Peyer's patch (tissue), 4 donors: Measurements from ENCODE around the gene GRID2. TPM values are rescaled to one million over a fixed set of nuclear protein-coding genes. Genes with fewer than 3 reads are reported as not detected.

Source experiments
- DNase-seq, 3 donors: peaks; one replicate each; pipeline ENCODE4 v3.0.0-alpha.2; 2017 to 2019
- H3K27ac ChIP-seq, 4 donors: fragments of 200-600 bp; sonication (generic); one replicate each; pipeline ENCODE4 v1.5.1; 2016 to 2019
- H3K27me3 ChIP-seq, 2 donors: fragments of 200-600 bp; sonication (generic); one replicate each; pipeline ENCODE4 v1.5.1; 2019
- H3K36me3 ChIP-seq, 3 donors: fragments of 200-600 bp; sonication (generic); one replicate each; pipeline ENCODE4 v1.5.1; 2016 to 2019
- H3K4me1 ChIP-seq, 4 donors: fragments of 200-600 bp; sonication (generic); one replicate each; pipeline ENCODE4 v1.5.1; 2016 to 2019
- H3K4me3 ChIP-seq, 4 donors: fragments of 200-600 bp; sonication (generic); 1 replicate in 3 of 4; 2 replicates in 1 of 4; pipeline ENCODE4 v1.5.1; 2016 to 2019; ENCODE audit warnings: mild to moderate bottlenecking in 1 of 4
- H3K9me3 ChIP-seq, 4 donors: fragments of 200-600 bp; sonication (generic); one replicate each; pipeline ENCODE4 v1.5.1; 2016 to 2019; ENCODE audit warnings: mild to moderate bottlenecking in 1 of 4
- POLR2A ChIP-seq, 2 donors: fragments of 450-650 bp; IDR thresholded peaks; one replicate each; pipeline ENCODE4 v1.5.1; 2017; ENCODE audit warnings: antibody characterized with exemption in 2 of 2, mild to moderate bottlenecking in 2 of 2, moderate library complexity in 2 of 2
- total RNA-seq, 4 donors: library from RNA; depleted of rRNA; stranded (reverse); fragments of >200 nt; gene quantifications; one replicate each; pipeline ENCODE4 v1.1.0, GENCODE V29; 2016
- TF ChIP-seq, protein P1 (sequence below), 6 experiments: fragments of 450-650 bp in 4 of 6; fragments of 200-600 bp in 2 of 6; sonication (generic) in 1 of 6; IDR thresholded peaks; one replicate each; pipeline ENCODE4 v1.5.1; 2017 to 2019; ENCODE audit warnings: antibody characterized with exemption in 6 of 6, mild to moderate bottlenecking in 3 of 6, moderate library complexity in 1 of 6

GRID2 gene
- total RNA-seq, 4 donors from 2014 or later, result 0.54 TPM; not detected in 3

DNA sequence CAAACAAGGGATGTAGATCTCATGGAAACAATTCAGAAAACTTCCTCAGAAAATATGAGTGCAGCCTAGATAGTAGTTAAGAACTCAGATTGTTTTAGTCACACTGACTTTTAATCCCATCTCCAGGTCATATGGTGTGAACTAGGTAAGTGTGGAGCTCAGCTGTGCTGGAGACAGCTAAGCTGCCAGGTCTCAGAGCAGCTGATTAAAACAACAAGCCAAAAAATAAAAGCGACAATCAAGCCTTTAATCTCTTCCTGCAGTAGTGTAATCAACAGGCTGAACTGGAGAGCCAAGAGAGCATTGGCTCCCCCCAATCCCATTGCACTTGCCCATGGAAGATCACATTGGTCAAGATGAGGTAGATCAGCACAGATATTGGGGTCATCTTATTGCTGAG, 1426.5 kb downstream of the GRID2 start:
- TF ChIP-seq, protein P1, sequence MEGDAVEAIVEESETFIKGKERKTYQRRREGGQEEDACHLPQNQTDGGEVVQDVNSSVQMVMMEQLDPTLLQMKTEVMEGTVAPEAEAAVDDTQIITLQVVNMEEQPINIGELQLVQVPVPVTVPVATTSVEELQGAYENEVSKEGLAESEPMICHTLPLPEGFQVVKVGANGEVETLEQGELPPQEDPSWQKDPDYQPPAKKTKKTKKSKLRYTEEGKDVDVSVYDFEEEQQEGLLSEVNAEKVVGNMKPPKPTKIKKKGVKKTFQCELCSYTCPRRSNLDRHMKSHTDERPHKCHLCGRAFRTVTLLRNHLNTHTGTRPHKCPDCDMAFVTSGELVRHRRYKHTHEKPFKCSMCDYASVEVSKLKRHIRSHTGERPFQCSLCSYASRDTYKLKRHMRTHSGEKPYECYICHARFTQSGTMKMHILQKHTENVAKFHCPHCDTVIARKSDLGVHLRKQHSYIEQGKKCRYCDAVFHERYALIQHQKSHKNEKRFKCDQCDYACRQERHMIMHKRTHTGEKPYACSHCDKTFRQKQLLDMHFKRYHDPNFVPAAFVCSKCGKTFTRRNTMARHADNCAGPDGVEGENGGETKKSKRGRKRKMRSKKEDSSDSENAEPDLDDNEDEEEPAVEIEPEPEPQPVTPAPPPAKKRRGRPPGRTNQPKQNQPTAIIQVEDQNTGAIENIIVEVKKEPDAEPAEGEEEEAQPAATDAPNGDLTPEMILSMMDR (IDR thresholded peaks at IDR 0.05), result no peak
- no peak for TF ChIP-seq POLR2A (IDR thresholded peaks at IDR 0.05)
- no peaks in the 10 kb centered on the region for H3K36me3 ChIP-seq

DNA sequence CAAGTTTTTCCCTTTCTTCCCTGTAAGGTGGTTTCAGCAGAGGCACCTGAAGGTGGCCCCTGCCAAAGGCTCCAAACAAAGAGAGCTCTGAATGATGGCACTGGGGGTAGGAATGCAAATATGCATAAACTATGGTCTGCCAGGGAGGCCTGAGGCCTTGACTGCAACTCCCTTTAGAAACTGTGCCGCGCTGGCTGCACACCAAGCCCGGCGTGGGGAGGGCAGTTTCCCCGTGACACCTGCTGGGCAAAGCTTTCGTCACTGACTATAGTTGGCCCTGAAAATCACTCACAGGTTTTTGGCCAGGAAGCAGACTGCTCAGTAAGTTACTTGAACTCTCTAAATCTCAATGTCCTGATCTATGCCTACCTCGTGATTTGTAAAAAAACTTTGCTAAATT, 1427.0 kb downstream of the GRID2 start:
- Histone ChIP-seq H3K4me3 (no peak overlapping the region), H3K36me3 (no peaks in the 10 kb centered on the region), H3K27ac (no peak overlapping the region), H3K9me3 (no peaks in the 10 kb centered on the region), H3K4me1 (no peaks in the 10 kb centered on the region), H3K27me3 (no peaks in the 10 kb centered on the region)
- TF ChIP-seq POLR2A (IDR thresholded peaks at IDR 0.05), result no peak
- TF ChIP-seq, protein P1 (IDR thresholded peaks at IDR 0.05), result no peak
- no peak for DNase-seq

More for the DNA sequence above, 1426.5 kb downstream of the GRID2 start:
- no peak overlapping the region for H3K4me3 ChIP-seq
- no peaks in the 10 kb centered on the region for H3K27me3 ChIP-seq
- H3K9me3 ChIP-seq, result no peaks in the 10 kb centered on the region
- no peaks in the 10 kb centered on the region for H3K4me1 ChIP-seq
- no peak for DNase-seq
- H3K27ac ChIP-seq, result no peak overlapping the region

DNA sequence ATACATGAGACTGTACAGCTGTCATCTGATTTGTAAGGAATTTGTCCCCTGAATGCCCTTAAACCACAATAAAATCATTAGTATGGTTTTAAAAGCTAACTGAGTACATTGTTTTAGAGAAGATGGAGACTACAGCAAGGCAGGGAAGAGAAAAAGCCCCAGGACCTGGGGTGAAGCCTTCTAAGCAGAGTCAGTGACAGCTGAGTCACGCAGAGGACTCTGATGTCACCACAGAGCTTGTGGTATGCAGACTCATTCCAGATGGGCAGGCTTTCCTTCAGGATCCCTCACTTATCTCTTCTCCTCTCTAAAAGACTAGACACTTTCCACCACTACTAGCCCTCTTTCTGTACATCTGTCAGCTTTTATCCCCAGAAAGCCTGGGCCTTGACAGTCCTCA, 1427.7 kb downstream of the GRID2 start:
- Histone ChIP-seq H3K9me3 (no peaks in the 10 kb centered on the region), H3K4me1 (no peaks in the 10 kb centered on the region), H3K27me3 (no peaks in the 10 kb centered on the region), H3K36me3 (no peaks in the 10 kb centered on the region), H3K27ac (no peak overlapping the region), H3K4me3 (no peak overlapping the region)
- DNase-seq, result peak in 1 of 3 donors; percentile 78
- TF ChIP-seq, protein P1 (IDR thresholded peaks at IDR 0.05), result no peak
- no peak for TF ChIP-seq POLR2A (IDR thresholded peaks at IDR 0.05)

DNA sequence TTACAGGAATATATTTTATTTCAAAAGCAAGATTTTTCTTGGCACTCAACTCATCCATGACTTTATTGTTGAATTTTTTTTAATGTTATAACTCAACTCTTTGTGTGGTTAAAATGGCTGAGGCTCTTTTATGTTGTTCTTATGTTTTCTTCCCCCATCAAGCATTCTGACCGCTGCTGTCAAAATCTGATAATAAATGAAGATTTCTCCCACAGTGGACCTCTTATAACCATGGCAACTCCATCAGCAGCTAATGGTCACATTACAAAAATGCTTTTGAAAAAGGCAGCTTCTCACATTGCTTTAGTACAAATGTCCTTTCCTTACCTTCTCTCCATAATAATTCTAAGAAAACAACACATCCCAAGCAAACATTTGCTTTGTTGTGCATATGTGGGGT, 1428.7 kb downstream of the GRID2 start:
- TF ChIP-seq POLR2A (IDR thresholded peaks at IDR 0.05), result no peak
- TF ChIP-seq, protein P1 (IDR thresholded peaks at IDR 0.05), result no peak
- H3K4me3 ChIP-seq, result no peak overlapping the region
- no peak overlapping the region for H3K27ac ChIP-seq

DNA sequence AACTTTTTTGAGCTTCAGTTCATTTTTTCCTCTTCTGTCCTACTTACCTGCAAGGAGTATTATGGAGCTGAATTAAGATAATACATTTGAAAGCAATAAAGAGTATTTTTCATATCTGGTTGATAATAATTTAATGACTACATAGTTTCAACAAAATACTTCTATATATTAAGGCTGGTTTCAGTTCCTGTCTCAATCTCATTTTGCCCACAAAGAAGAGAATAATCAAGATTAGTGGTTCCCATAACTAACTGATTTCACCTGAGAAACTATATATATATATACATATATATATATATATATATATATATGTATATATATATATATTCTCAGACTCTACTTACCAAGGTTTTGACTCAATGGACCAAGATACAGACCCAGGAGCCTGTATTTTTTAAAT, 1437.1 kb downstream of the GRID2 start:
- Histone ChIP-seq H3K4me1 (no peaks in the 10 kb centered on the region), H3K27me3 (no peaks in the 10 kb centered on the region), H3K27ac (no peak overlapping the region), H3K36me3 (no peaks in the 10 kb centered on the region), H3K9me3 (no peaks in the 10 kb centered on the region), H3K4me3 (no peak overlapping the region)
- DNase-seq, result no peak
- TF ChIP-seq, protein P1 (IDR thresholded peaks at IDR 0.05), result no peak
- TF ChIP-seq POLR2A (IDR thresholded peaks at IDR 0.05), result no peak

More for the DNA sequence above, 1428.7 kb downstream of the GRID2 start:
- Histone ChIP-seq H3K27me3 (no peaks in the 10 kb centered on the region), H3K36me3 (no peaks in the 10 kb centered on the region), H3K4me1 (no peaks in the 10 kb centered on the region), H3K9me3 (no peaks in the 10 kb centered on the region)
- no peak for DNase-seq

DNA sequence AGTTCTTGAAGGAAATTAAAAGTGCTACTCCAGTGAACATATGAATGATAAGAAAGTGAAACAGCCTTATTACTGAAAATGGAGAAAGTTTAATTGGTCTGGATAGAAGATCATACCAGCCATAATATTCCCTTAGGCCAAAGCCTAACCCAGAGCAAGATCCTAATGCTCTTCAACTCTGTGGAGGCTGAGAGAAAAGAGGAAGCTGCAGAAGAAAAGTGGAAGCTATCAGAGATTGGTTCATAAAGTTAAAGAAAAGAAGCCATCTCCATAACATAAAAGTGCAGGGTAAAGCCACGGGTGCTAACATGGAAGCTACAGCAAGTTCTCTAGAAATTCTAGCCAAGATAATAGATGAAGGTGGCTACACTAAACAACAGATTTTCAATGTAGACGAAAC, 1439.3 kb downstream of the GRID2 start:
- H3K27ac ChIP-seq, result no peak overlapping the region
- H3K4me1 ChIP-seq, result no peaks in the 10 kb centered on the region

More for the DNA sequence above, 1439.3 kb downstream of the GRID2 start:
- no peaks in the 10 kb centered on the region for H3K9me3 ChIP-seq
- no peak for TF ChIP-seq POLR2A (IDR thresholded peaks at IDR 0.05)
- TF ChIP-seq, protein P1 (IDR thresholded peaks at IDR 0.05), result no peak
- no peaks in the 10 kb centered on the region for H3K36me3 ChIP-seq
- DNase-seq, result no peak
- H3K4me3 ChIP-seq, result no peak overlapping the region
- H3K27me3 ChIP-seq, result no peaks in the 10 kb centered on the region
